Endothelial cell of umbilical vein (primary cell): ENCODE measurements around the gene PIM3. TPM values are rescaled to one million over a fixed set of nuclear protein-coding genes. Genes with fewer than 3 reads are reported as not detected.

ENCODE experiments used
- BruUV-seq: library from RNA; stranded (reverse); fragments of 400-500 nt; replicated peaks from 2 replicates; lab custom pipeline; 2021; lab: Mats Ljungman, UMichigan
- CTCF ChIA-PET: fragments of 300-600, 350-600 bp; sonication (Branson Sonifier 250); formaldehyde crosslinking; loops from one replicate; lab custom pipeline; 2021; ENCODE audit warnings: antibody characterized with exemption, inconsistent platforms; lab: Charles Lee
- POLR2A ChIA-PET: fragments of 300-600, 350-600 bp; sonication (Branson Sonifier 250); formaldehyde crosslinking; loops from one replicate; lab custom pipeline; 2021; ENCODE audit warnings: antibody characterized with exemption, inconsistent platforms; lab: Charles Lee
- DNase-seq: peaks from one replicate; pipeline ENCODE4 v3.0.0-alpha.2; 2011; ENCODE audit warnings: low read depth, low spot score
- FAIRE-seq: peaks from 2 replicates; lab custom pipeline; 2011; peaks lifted over from hg19 to GRCh38; lab: Jason Lieb, UNC
- H2AFZ ChIP-seq: 2 replicates; pipeline ENCODE4 v1.6.0; 2012; ENCODE audit warnings: low read depth, low read length, control low read depth, inconsistent platforms
- H3K27ac ChIP-seq: 2 replicates; pipeline ENCODE4 v1.5.1; 2011; ENCODE audit warnings: low read depth, mild to moderate bottlenecking, control low read depth, low read length, moderate library complexity; ENCODE audit not compliant: insufficient read depth
- H3K27me3 ChIP-seq, 2 experiments: 2 replicates each; pipeline versions ENCODE4 v1.6.0 to v1.6.1; 2011; ENCODE audit warnings: low read length in 2 of 2, mixed read lengths in 1 of 2; ENCODE audit not compliant: control insufficient read depth in 2 of 2, insufficient read depth in 2 of 2
- H3K36me3 ChIP-seq, 2 experiments: 2 replicates in 1 of 2; 3 replicates in 1 of 2; pipeline ENCODE4 v1.5.1; 2011; ENCODE audit warnings: low read length in 2 of 2, mild to moderate bottlenecking in 1 of 2, moderate library complexity in 1 of 2; ENCODE audit not compliant: control insufficient read depth in 2 of 2, insufficient read depth in 2 of 2; ENCODE audit errors: extremely low read depth in 1 of 2
- H3K4me1 ChIP-seq: 3 replicates; pipeline ENCODE4 v1.5.1; 2011; ENCODE audit warnings: mild to moderate bottlenecking, low read length; ENCODE audit not compliant: control insufficient read depth, insufficient read depth; ENCODE audit errors: extremely low read depth
- H3K4me2 ChIP-seq: 2 replicates; pipeline ENCODE4 v1.6.1; 2011; ENCODE audit warnings: low read length, control low read depth, mixed read lengths; ENCODE audit not compliant: insufficient read depth
- H3K4me3 ChIP-seq, 3 experiments: fragments of 200-600 bp in 1 of 3; sonication (generic), shearing (Covaris generic) in 1 of 3; replicated peaks in 1 of 3; 2 replicates each; pipeline ENCODE4 v1.5.1; 2011 to 2016; ENCODE audit warnings: control low read depth in 3 of 3, low read length in 3 of 3, mild to moderate bottlenecking in 2 of 3, inconsistent platforms in 1 of 3, low read depth in 1 of 3, moderate library complexity in 1 of 3; ENCODE audit not compliant: insufficient read depth in 1 of 3
- H3K79me2 ChIP-seq: 2 replicates; pipeline ENCODE4 v1.6.0; 2012; ENCODE audit warnings: low read length, inconsistent platforms; ENCODE audit not compliant: control insufficient read depth, insufficient read depth
- H3K9ac ChIP-seq: replicated peaks from 2 replicates; pipeline ENCODE3; 2011; ENCODE audit warnings: low read length, control low read depth; ENCODE audit not compliant: insufficient read depth; ENCODE audit errors: extremely low read depth
- H3K9me1 ChIP-seq: replicated peaks from 3 replicates; pipeline ENCODE4 v1.6.0; 2011; ENCODE audit warnings: mild to moderate bottlenecking, low read length; ENCODE audit not compliant: control insufficient read depth, insufficient read depth; ENCODE audit errors: extremely low read depth
- H3K9me3 ChIP-seq: replicated peaks from 2 replicates; pipeline ENCODE4 v1.5.1; 2012; ENCODE audit warnings: low read length, inconsistent platforms; ENCODE audit not compliant: control insufficient read depth, insufficient read depth
- H4K20me1 ChIP-seq: replicated peaks from 2 replicates; pipeline ENCODE3; 2011; ENCODE audit warnings: mild to moderate bottlenecking, low read length; ENCODE audit not compliant: control insufficient read depth, insufficient read depth; ENCODE audit errors: extremely low read depth
- EZH2 ChIP-seq: IDR thresholded peaks from 2 replicates; pipeline ENCODE4 v1.6.1; 2012; ENCODE audit warnings: borderline replicate concordance, low read depth, mild to moderate bottlenecking, moderate library complexity, low read length, inconsistent platforms; ENCODE audit not compliant: severe bottlenecking
- FOS ChIP-seq: IDR thresholded peaks from 2 replicates; pipeline ENCODE4 v1.6.1; 2011; ENCODE audit warnings: mild to moderate bottlenecking, low read length, moderate library complexity, borderline replicate concordance; ENCODE audit not compliant: insufficient read depth
- GATA2 ChIP-seq: IDR thresholded peaks from 2 replicates; pipeline ENCODE4 v1.7.0; 2011; ENCODE audit warnings: low read depth, mild to moderate bottlenecking, moderate library complexity, mixed read lengths, low read length; ENCODE audit not compliant: insufficient read length, insufficient read depth
- JUN ChIP-seq: IDR thresholded peaks from 2 replicates; pipeline ENCODE4 v1.6.1; 2011; ENCODE audit warnings: borderline replicate concordance, low read depth; ENCODE audit not compliant: insufficient read length, insufficient read depth
- MYC ChIP-seq: IDR thresholded peaks from one replicate; pipeline ENCODE4 v1.6.1; 2011; ENCODE audit warnings: mild to moderate bottlenecking, low read depth, low read length
- POLR2A ChIP-seq: IDR thresholded peaks from 2 replicates; pipeline ENCODE4 v1.6.1; 2012; ENCODE audit warnings: low read depth, mild to moderate bottlenecking, control low read depth, low read length
- POLR2AphosphoS5 ChIP-seq: IDR thresholded peaks from 2 replicates; pipeline ENCODE4 v1.6.1; 2012; ENCODE audit warnings: low read depth, mild to moderate bottlenecking, control low read depth, low read length, moderate library complexity; ENCODE audit not compliant: insufficient read depth
- dilution Hi-C: fragments of 300-500 bp; cut with MboI; formaldehyde crosslinking; loops from one replicate; pipeline ENCODE4 v1.15.0; 2019; ENCODE audit warnings: low sequenced_read_pairs; ENCODE audit not compliant: extremely low pct_ligation_motif_present
- intact Hi-C: fragments of 100-400 bp; cut with micrococcal nuclease; formaldehyde crosslinking; loops from one replicate; pipeline ENCODE4 v1.10.0; 2022
- polyA plus RNA-seq, 4 experiments: library from polyadenylated mRNA; depleted of rRNA in 3 of 4; stranded (reverse) in 3 of 4; unstranded in 1 of 4; fragments of >200 nt; gene quantifications; 2 replicates each; pipeline versions ENCODE4 v1.2.1 to v1.2.3, GENCODE V29; 2011 to 2012; ENCODE audit warnings: missing spikeins in 1 of 4
- total RNA-seq: library from RNA; stranded (reverse); gene quantifications from 2 replicates; pipeline ENCODE4 v1.2.3, GENCODE V29; 2021
- TF ChIP-seq, protein P1 (sequence below), 2 donors: IDR thresholded peaks; 1 replicate in 1 of 2; 2 replicates in 1 of 2; pipeline ENCODE4 v1.5.1; 2011; ENCODE audit warnings: low read length in 2 of 2, mild to moderate bottlenecking in 2 of 2, moderate library complexity in 2 of 2, control low read depth in 1 of 2, inconsistent platforms in 1 of 2, low read depth in 1 of 2; ENCODE audit not compliant: insufficient read depth in 1 of 2; ENCODE audit errors: extremely low read depth in 1 of 2
- TF ChIP-seq, protein P2 (sequence below): IDR thresholded peaks from 2 replicates; pipeline ENCODE4 v1.6.1; 2011; ENCODE audit not compliant: insufficient read depth, insufficient read length

Gene PIM3
- total and polyA plus RNA-seq, 2 donors (not counting 3 experiments of a cell fraction or from before 2014, with no cell fraction given): 131 to 185 TPM

DNA sequence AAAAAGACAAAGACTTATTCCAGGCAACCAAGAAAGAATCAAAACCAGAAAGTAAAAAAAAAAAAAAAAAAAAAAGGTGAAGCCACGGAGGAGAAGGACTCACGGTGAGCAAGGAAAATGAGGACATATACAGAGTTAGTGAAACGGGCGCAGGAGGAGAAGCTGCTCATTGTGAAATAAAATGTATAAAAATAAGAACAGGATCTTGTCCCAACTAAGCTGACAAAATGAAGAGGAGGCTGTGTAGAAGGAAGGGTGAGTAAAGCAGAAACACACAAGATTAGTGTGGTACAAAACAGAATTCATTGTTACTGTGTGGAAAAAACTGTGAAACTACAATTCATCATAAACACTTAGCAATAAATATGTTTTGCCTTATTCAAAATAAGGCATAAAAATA lies 44.3 kb downstream of the PIM3 start:
- DNase-seq: no peak
- Histone ChIP-seq H3K9me3 (no peaks in the 10 kb centered on the region), H3K4me1 (no peaks in the 10 kb centered on the region), H3K9ac (no peak overlapping the region), H3K79me2 (no peaks in the 10 kb centered on the region), H3K4me2 (no peak overlapping the region), H3K36me3 (no peaks in the 10 kb centered on the region), H3K9me1 (no peaks in the 10 kb centered on the region), H2AFZ (no peak overlapping the region), H3K27ac (no peak overlapping the region), H3K4me3 (no peak overlapping the region), H4K20me1 (no peaks in the 10 kb centered on the region), H3K27me3 (peaks cover 0 to 2% of the 10 kb centered on the region in 2 experiments)
- ChIA-PET CTCF (interaction anchor here (1.2 to 2.6 kb wide), 5 partner anchors 8 to 25 kb away, joined by 3 to 10 read pairs (median 4); no protein-coding TSS in a partner anchor), POLR2A (no interaction called here)
- dilution Hi-C loops (no loop called here), intact Hi-C loops (no loop called here)
- BruUV-seq: no TSS peak
- TF ChIP-seq GATA2 (no peak), JUN (no peak), POLR2AphosphoS5 (no peak), MYC (no peak), FOS (no peak), EZH2 (no peak), POLR2A (no peak)
- TF ChIP-seq, protein P1, sequence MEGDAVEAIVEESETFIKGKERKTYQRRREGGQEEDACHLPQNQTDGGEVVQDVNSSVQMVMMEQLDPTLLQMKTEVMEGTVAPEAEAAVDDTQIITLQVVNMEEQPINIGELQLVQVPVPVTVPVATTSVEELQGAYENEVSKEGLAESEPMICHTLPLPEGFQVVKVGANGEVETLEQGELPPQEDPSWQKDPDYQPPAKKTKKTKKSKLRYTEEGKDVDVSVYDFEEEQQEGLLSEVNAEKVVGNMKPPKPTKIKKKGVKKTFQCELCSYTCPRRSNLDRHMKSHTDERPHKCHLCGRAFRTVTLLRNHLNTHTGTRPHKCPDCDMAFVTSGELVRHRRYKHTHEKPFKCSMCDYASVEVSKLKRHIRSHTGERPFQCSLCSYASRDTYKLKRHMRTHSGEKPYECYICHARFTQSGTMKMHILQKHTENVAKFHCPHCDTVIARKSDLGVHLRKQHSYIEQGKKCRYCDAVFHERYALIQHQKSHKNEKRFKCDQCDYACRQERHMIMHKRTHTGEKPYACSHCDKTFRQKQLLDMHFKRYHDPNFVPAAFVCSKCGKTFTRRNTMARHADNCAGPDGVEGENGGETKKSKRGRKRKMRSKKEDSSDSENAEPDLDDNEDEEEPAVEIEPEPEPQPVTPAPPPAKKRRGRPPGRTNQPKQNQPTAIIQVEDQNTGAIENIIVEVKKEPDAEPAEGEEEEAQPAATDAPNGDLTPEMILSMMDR (IDR thresholded peaks at IDR 0.05; ENCODE audit: extremely low read depth in 1 of 2, insufficient read depth in 1 of 2, low read depth in 1 of 2, low read length in 2 of 2): no peak
- TF ChIP-seq, protein P2, sequence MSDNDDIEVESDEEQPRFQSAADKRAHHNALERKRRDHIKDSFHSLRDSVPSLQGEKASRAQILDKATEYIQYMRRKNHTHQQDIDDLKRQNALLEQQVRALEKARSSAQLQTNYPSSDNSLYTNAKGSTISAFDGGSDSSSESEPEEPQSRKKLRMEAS: no peak
- FAIRE-seq: no peak
